Upper lobe of left lung (tissue), 6 donors: ENCODE results near the gene DYSF. TPM values are rescaled to one million over a fixed set of nuclear protein-coding genes. Genes with fewer than 3 reads are reported as not detected.
A peak's percentile ranks its signal among the peaks of the same experiment; 100 is the strongest.

ENCODE experiments used
- ATAC-seq, 2 donors: fragments of 200-7000 bp; cut with Tn5 transposase; one replicate each; pipeline ENCODE4 v1.9.1; 2022; ENCODE audit warnings: mild to moderate bottlenecking in 2 of 2, moderate library complexity in 2 of 2; ENCODE audit not compliant: low FRiP score in 2 of 2
- DNase-seq, 2 donors: peaks; one replicate each; pipeline ENCODE4 v3.0.0-alpha.2; 2019 to 2020
- H3K27ac ChIP-seq, 4 donors: fragments of 200-600 bp; sonication (generic); one replicate each; pipeline ENCODE4 v1.5.1; 2016 to 2019
- H3K27me3 ChIP-seq, 4 donors: fragments of 200-600 bp; sonication (generic); one replicate each; pipeline ENCODE4 v1.5.1; 2017 to 2019
- H3K36me3 ChIP-seq, 4 donors: fragments of 200-600 bp; sonication (generic); one replicate each; pipeline ENCODE4 v1.5.1; 2016 to 2019
- H3K4me1 ChIP-seq, 4 donors: fragments of 200-600 bp; sonication (generic); one replicate each; pipeline ENCODE4 v1.5.1; 2018 to 2019
- H3K4me3 ChIP-seq, 4 donors: fragments of 200-600 bp; sonication (generic); one replicate each; pipeline ENCODE4 v1.5.1; 2017 to 2019; ENCODE audit warnings: mild to moderate bottlenecking in 2 of 4, moderate library complexity in 1 of 4
- H3K9me3 ChIP-seq, 4 donors: fragments of 200-600 bp; sonication (generic); one replicate each; pipeline ENCODE4 v1.5.1; 2018 to 2019
- EP300 ChIP-seq, 4 donors: sonication (generic); formaldehyde crosslinking; IDR thresholded peaks; one replicate each; pipeline ENCODE4 v1.5.1; 2017; ENCODE audit warnings: antibody characterized with exemption in 4 of 4, control low read depth in 2 of 4
- POLR2A ChIP-seq, 4 donors: fragments of 450-650 bp; IDR thresholded peaks; one replicate each; pipeline ENCODE4 v1.5.1; 2016 to 2017; ENCODE audit warnings: antibody characterized with exemption in 4 of 4, mild to moderate bottlenecking in 2 of 4
- POLR2AphosphoS5 ChIP-seq, 2 donors: sonication (generic); formaldehyde crosslinking; IDR thresholded peaks; one replicate each; pipeline ENCODE4 v1.5.1; 2017; ENCODE audit warnings: antibody characterized with exemption in 2 of 2
- WGBS, 2 donors: methylation state at CpG; one replicate each; pipeline ENCODE4 v1.1.5; 2017 to 2018; 5-methylcytosine and 5-hydroxymethylcytosine counted together
- total RNA-seq, 6 donors: library from RNA; depleted of rRNA in 4 of 6; stranded (reverse); fragments of >200 nt in 4 of 6; gene quantifications; one replicate each; pipeline versions ENCODE4 v1.1.0 to v1.2.1, GENCODE V29; 2016 to 2021
- TF ChIP-seq, protein P1 (sequence below), 6 experiments: fragments of 450-650 bp in 4 of 6; fragments of 200-600 bp in 2 of 6; sonication (generic) in 2 of 6; IDR thresholded peaks; one replicate each; pipeline ENCODE4 v1.5.1; 2016 to 2019; ENCODE audit warnings: antibody characterized with exemption in 6 of 6
- donor health status: DM: no; HTN: no; CAD: no; lungs with moderate emphysema.
- donor health status: DM: no; HTN: yes; CAD: no; lungs with severe emphysema.

DYSF gene
- total RNA-seq, 6 donors from 2014 or later = 17.5 to 72.7 (median 42.7) TPM

DNA sequence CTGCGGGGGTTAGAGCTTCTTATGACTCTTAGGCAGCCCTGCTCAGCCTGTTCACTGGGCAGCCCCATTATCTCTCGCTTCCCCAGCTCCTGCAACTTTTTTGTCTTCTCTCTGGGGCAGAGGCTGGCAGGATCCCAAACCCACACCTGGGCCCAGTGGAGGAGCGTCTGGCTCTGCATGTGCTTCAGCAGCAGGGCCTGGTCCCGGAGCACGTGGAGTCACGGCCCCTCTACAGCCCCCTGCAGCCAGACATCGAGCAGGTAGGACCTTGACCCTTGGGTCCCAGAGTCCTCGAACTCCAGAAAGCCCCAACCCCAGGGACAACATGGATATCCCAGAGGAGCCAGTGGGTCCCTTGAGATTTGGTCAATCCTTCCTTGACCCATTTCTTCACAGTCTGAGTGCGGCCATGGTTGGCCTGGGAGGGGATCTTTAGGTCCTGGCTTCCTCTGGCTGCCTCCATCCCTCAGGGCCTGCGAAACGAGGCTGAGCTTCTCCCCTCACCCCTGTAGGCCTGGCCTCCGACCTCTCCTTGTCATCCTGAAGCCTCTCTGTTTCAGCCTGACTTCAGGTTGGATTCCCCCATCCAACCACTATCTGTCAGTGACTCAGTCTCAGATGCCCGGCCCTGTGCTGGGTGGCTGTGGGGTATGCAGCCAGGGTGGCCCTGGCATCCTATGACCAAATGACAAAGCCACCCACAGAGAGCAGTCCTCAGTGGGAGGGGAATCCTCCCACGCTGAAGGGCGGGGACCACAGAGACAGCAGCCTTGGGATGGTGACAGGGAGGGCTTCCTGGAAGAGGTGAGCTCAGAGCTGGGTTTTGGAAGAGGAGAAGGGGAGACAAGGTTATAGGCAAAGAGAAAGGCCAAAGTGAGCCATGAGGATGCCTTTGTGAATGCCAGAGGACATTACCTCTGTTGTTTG, 214.2 kb downstream of the DYSF start:
- H3K4me1 ChIP-seq = no peaks in the 10 kb centered on the region
- peaks cover 0 to 78% (median 27%) of the 10 kb centered on the region in 4 donors for H3K36me3 ChIP-seq
- whole genome bisulfite sequencing, 2 donors = 89 to 93% methylated on average over 11 to 12 of the region's 15 CpGs
- no peak overlapping the region for H3K27ac ChIP-seq
- H3K27me3 ChIP-seq = no peaks in the 10 kb centered on the region
- no peak for ATAC-seq
- H3K4me3 ChIP-seq = no peak overlapping the region
- no peak for DNase-seq
- no peak for TF ChIP-seq EP300 (IDR thresholded peaks at IDR 0.05)
- TF ChIP-seq POLR2AphosphoS5 (IDR thresholded peaks at IDR 0.05) = no peak
- TF ChIP-seq, protein P1, sequence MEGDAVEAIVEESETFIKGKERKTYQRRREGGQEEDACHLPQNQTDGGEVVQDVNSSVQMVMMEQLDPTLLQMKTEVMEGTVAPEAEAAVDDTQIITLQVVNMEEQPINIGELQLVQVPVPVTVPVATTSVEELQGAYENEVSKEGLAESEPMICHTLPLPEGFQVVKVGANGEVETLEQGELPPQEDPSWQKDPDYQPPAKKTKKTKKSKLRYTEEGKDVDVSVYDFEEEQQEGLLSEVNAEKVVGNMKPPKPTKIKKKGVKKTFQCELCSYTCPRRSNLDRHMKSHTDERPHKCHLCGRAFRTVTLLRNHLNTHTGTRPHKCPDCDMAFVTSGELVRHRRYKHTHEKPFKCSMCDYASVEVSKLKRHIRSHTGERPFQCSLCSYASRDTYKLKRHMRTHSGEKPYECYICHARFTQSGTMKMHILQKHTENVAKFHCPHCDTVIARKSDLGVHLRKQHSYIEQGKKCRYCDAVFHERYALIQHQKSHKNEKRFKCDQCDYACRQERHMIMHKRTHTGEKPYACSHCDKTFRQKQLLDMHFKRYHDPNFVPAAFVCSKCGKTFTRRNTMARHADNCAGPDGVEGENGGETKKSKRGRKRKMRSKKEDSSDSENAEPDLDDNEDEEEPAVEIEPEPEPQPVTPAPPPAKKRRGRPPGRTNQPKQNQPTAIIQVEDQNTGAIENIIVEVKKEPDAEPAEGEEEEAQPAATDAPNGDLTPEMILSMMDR (IDR thresholded peaks at IDR 0.05) = no peak
- TF ChIP-seq POLR2A (IDR thresholded peaks at IDR 0.05) = no peak
- H3K9me3 ChIP-seq = no peaks in the 10 kb centered on the region

DNA sequence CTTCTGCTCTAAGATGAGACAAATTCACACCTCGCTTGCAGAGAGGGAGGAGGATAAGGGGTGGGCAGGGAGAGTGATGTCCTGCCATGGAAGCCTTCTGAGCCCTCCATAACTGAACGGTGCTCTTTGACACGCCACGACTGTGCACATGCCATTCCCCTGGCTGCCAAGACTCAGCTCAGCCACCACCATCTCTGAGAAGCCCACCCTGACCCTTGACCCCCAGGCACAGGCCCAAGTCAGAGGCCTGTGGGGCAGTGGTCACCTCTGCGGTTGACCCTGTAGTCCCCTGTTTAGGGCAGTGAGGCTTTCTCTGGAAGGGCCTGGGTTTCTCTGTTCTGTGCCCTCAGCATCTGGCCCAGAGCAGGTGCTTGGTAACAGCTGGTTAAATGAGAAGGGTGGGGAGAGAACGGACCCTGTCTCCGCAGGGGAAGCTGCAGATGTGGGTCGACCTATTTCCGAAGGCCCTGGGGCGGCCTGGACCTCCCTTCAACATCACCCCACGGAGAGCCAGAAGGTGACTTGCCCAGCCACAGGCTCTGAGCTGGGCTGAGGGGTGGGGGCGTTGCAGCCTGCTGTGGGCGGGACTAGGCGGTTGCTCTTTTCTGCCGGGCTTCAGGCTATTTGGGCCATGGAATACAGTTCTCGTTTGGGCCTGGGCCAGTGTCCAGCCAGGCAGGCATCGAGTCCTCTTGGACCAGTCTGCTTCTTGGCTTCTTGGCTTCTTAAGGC, 215.1 kb downstream of the DYSF start:
- H3K4me3 ChIP-seq = no peak overlapping the region
- H3K27ac ChIP-seq = no peak overlapping the region
- no peaks in the 10 kb centered on the region for H3K4me1 ChIP-seq
- no peaks in the 10 kb centered on the region for H3K9me3 ChIP-seq
- 87 to 91% methylated on average over 12 to 17 of the region's 17 CpGs for WGBS, 2 donors
- DNase-seq (peak in 1 of 2 donors; percentile 13), ATAC-seq (no peak)
- H3K27me3 ChIP-seq = no peaks in the 10 kb centered on the region
- peaks cover 0 to 78% (median 27%) of the 10 kb centered on the region in 4 donors for H3K36me3 ChIP-seq
- no peak for TF ChIP-seq POLR2AphosphoS5 (IDR thresholded peaks at IDR 0.05)
- TF ChIP-seq, protein P1 (IDR thresholded peaks at IDR 0.05) = no peak
- no peak for TF ChIP-seq POLR2A (IDR thresholded peaks at IDR 0.05)
- no peak for TF ChIP-seq EP300 (IDR thresholded peaks at IDR 0.05)

DNA sequence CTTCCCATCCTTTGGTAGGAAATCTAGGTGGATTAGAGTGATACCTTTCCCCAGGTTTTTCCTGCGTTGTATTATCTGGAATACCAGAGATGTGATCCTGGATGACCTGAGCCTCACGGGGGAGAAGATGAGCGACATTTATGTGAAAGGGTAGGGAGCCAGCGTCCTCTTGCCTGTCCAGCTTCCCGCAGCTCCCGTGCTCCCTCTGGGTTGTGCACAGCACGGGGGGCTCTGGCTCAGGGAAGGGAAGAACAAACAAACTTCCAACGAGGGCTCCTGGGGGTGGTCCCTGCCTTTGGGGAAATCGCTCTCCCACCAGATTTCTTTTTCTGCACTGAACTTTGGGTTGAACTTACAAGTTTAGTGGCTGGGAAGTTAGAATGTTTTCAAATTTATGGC, 215.7 kb downstream of the DYSF start:
- DNase-seq (no peak), ATAC-seq (no peak)
- no peak overlapping the region for H3K4me3 ChIP-seq
- H3K27me3 ChIP-seq = no peaks in the 10 kb centered on the region
- no peaks in the 10 kb centered on the region for H3K4me1 ChIP-seq
- WGBS, 2 donors = 85 to 86% methylated on average over 9 of the region's 9 CpGs
- peaks cover 0 to 82% (median 27%) of the 10 kb centered on the region in 4 donors for H3K36me3 ChIP-seq
- TF ChIP-seq EP300 (IDR thresholded peaks at IDR 0.05) (no peak), POLR2A (IDR thresholded peaks at IDR 0.05) (no peak)
- no peaks in the 10 kb centered on the region for H3K9me3 ChIP-seq
- no peak overlapping the region for H3K27ac ChIP-seq

DNA sequence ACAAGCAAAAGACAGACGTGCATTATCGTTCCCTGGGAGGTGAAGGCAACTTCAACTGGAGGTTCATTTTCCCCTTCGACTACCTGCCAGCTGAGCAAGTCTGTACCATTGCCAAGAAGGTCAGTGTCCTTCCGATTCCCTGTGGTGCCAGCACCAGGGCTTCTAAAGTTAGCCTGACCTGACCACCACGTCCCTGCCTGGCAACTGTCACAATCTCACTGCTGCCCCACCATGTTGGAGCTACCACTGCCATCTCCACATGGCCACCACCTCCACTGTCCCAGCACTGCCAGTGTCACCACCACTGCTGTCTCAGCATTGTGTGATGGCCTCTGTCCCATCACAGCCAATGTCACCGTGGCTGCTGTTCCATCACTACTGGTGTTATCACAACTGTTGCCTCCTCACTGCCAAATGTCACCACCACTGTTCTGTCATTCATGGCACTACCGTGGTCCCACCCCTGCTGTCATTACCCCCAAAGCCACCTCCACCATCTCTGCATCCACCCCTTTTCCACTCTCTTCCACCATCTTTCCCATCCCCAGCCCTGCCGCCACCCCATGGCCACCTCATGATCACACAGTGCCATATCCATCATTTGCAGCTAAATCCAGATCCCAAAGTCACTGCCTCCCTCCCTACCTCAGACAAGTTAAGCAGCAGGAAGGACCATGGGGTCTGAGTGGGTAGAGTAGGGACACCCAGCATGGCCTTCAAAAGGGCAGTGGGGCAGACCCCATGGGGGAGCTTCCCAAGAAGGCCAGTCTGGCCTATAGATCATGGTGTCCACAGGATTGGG, 216.5 kb downstream of the DYSF start:
- Histone ChIP-seq H3K27me3 (no peaks in the 10 kb centered on the region), H3K4me1 (no peaks in the 10 kb centered on the region), H3K27ac (no peak overlapping the region), H3K4me3 (no peak overlapping the region), H3K36me3 (peaks cover 0 to 84% (median 26%) of the 10 kb centered on the region in 4 donors), H3K9me3 (no peaks in the 10 kb centered on the region)
- WGBS, 2 donors = 90 to 92% methylated on average over 6 to 8 of the region's 8 CpGs
- TF ChIP-seq, protein P1 (IDR thresholded peaks at IDR 0.05) = no peak
- TF ChIP-seq POLR2A (IDR thresholded peaks at IDR 0.05) (no peak), EP300 (IDR thresholded peaks at IDR 0.05) (no peak), POLR2AphosphoS5 (IDR thresholded peaks at IDR 0.05) (no peak)
- DNase-seq (peak in 1 of 2 donors; percentile 14), ATAC-seq (no peak)
